HG03175 (cell line): ENCODE measurements around the gene F7.
"Not testable (repeated sequence)": the region's sequence is repeated elsewhere in the genome, so short reads cannot be mapped to it uniquely, and the experiment has no call there.

Source experiments
- ATAC-seq: cut with Tn5 transposase; IDR thresholded peaks from one replicate; pipeline ENCODE4 v1.9.1; 2021; ENCODE audit warnings: mild to moderate bottlenecking, moderate library complexity; ENCODE audit not compliant: unreplicated experiment

Gene F7

DNA sequence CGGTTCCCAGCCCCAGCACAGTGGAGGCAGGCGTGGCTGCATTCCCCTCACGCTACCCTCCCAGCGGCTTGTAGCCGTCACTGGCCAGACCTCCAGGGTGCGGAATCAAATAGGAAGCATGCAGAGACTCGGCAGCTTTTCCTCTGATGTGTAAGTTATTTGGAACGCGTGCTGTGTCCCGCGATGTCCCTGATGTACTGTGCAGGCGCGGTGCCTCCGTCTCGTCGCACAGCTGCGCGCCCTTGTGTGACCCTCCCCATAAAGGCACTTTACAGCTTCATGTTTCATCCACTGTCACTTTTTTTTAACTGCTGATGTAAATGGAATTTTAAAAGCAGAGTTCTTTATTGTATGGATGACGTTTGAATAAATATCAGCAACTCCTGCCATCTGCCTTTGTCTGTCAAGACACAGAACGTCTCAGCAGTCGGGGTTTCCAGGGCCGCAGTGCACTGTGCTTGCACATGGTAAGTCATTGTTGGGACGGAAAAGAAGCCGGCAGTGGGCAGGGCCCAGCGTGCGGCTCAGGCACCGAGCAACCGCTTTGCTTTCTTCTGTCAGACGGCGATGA, 7.3 kb upstream of the F7 start:
- ATAC-seq = no peak

DNA sequence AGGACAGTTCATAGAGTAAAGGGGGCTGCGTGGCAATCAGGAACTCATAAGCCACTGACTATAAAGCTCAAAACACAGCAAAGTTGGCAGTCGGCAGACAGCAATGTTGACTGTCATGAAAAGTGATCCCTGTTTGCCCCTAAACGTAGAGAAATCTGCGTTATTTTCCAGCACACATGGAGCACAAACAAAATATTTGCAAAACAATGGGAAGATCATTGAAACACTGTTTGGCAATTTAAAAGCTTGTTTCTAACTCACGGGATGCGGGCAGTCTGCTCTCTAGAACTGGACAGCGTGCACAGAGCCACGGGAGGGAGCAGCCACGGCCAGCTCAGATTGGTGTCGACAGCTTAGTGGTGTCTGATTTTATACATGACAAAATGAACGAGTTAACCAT, 6.4 kb upstream of the F7 start:
- no peak for ATAC-seq

DNA sequence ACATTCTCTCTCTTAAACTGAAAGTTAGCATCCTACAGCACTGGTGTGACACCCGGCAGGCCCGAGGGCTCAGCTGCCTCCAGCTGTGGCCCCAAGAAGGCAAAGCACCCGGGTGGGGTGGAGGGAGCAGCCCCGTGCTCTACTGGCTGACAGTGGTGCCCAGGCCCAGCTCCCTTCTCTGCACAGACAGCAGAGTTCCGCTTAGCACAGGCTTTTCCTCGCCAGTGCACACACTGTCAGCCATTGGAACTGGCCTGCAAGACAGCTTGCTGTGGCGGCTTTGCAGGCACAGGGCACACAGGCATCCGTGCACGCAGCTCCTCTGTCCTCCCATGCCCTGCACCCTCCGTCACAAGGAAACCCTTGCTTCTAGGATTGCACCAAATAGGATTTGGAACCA, 3.3 kb upstream of the F7 start:
- not testable (repeated sequence) for ATAC-seq

DNA sequence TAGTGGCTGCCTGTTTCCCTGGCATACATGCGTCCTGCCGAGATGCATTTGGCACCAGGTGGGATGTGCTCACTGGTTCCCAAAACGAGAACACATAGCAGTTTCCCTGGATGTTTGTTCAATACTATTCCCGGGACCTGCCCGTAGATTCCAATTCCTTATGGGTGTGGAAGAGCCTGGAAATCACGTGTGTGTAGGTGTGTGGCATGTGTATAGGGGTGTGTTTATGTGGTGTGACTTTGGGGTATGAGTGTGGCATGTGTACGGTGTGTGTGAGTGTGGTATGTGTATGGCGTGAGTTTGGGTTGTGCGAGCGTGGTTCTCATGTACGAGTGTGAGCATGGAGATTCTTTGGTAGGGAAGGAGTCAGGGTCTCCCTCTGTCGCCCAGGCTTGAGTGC, 2.9 kb upstream of the F7 start:
- ATAC-seq = no peak

DNA sequence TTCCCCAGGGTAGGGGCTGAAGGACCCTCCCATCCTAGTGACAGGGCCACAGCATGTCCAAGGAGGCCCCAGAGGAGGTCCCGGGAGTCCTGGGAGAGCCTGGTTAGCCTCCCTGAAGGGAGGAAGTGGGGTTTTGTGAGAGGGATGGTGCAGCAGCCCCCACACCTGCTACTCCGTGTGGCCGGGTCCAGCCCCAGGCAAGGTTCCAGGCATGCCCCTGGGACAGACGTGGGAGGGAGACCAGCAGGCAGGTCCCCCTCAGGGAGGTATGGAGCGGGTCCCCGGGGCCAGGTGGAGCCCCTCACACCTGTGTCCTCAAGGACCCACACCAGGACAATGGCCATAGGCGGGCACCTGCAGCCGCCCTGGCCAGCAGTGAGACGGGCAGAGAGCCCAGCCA, 1.9 kb upstream of the F7 start:
- ATAC-seq = no peak

DNA sequence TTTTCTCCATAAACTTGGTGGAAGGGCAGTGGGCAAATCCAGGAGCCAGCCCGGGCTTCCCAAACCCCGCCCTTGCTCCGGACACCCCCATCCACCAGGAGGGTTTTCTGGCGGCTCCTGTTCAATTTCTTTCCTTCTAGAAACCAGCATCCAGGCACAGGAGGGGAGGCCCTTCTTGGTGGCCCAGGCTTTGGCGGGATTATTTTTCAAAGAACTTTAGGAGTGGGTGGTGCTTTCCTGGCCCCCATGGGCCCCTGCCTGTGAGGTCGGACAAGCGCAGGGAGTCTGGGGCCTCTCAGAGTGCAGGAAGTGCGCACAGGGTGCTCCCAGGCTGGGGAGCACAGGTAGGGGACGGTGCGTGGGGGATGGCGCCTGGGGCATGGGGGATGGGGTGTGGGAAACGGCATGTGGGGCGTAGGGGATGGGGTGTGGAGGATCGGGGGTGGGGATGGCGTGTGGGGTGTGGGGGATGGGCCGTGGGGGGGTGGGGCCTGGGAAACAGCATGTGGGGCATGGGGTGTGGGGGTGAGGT, 396 bp downstream of the F7 start:
- no peak for ATAC-seq

DNA sequence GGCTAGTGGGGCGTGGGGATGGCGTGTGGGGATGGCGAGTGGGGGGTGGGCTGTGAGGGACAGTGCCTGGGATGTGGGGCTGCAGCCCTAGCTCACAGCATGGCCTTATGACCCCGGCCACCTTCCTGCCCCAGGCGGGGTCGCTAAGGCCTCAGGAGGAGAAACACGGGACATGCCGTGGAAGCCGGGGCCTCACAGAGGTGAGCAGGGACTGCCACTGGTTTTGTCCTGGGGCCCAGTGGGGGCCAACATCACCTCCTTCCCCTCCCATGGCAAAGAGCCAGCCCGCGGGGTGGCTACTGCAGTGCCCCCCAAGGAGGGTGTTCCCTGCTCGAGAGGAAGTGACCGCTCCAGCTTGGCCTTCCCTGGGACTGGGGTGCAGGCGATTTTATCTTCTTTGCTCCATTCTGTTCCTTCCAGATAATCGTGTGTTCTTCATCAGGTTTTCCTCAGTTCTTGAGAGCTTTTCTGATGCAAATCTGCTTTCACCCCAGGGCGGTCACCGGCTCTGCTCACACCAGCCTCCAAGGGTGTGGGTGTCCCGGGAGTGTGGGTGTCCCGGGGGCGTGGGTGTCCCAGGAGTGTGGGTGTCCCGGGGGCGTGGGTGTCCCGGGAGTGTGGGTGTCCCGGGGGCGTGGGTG, 1.2 kb downstream of the F7 start:
- ATAC-seq = no peak

DNA sequence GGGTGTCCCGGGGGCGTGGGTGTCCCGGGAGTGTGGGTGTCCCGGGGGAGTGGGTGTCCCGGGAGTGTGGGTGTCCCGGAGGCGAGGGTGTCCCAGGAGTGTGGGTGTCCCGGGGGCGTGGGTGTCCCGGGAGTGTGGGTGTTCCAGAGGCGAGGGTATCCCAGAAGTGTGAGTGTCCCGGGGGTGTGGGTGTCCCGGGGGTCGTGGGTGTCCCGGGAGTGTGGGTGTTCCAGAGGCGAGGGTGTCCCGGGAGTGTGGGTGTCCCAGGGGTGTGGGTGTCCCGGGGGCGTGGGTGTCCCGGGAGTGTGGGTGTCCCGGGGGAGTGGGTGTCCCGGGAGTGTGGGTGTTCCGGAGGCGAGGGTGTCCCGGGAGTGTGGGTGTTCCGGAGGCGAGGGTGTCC, 2.9 kb downstream of the F7 start:
- not testable (repeated sequence) for ATAC-seq

DNA sequence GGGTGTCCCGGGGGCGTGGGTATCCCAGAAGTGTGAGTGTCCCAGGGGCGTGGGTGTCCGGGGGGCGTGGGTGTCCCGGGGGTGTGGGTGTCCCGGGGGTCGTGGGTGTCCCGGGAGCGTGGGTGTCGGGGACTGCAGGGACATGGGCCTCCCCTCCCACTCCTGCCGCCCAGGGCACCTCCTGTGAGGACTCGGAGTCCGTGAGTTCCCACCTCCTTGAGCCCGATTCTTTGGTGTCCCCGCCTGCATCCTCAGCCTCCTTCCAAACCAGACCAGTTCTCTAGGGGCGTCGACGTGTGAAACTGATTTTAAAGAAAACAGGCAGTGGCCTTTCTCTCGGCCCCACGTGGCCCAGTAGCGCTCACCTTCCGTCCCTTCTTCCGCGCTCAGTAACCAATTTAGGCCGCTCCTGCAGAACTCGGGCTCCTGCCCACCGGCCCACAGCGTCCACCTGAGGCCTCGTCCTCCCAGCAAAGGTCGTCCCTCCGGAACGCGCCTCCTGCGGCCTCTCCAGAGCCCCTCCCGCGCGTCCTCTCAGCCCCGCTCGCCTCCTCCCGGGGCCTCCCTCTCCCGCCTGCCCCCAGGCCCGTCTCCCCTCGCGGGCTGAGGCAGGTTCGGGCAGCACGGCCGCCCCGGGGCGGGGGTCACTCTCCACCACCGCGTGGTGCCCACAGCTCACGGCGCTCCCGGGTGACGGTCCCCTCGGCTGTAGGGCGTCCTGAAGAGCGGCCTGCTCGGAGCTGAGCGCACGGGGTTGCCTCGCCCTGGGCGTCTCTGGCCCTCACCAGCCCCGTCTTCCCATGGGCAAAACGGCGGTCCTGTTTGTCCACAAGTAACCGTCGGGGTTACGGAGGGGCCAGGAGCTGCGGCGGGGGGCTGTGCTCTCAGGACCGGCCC, 3.8 kb downstream of the F7 start:
- ATAC-seq = no peak

DNA sequence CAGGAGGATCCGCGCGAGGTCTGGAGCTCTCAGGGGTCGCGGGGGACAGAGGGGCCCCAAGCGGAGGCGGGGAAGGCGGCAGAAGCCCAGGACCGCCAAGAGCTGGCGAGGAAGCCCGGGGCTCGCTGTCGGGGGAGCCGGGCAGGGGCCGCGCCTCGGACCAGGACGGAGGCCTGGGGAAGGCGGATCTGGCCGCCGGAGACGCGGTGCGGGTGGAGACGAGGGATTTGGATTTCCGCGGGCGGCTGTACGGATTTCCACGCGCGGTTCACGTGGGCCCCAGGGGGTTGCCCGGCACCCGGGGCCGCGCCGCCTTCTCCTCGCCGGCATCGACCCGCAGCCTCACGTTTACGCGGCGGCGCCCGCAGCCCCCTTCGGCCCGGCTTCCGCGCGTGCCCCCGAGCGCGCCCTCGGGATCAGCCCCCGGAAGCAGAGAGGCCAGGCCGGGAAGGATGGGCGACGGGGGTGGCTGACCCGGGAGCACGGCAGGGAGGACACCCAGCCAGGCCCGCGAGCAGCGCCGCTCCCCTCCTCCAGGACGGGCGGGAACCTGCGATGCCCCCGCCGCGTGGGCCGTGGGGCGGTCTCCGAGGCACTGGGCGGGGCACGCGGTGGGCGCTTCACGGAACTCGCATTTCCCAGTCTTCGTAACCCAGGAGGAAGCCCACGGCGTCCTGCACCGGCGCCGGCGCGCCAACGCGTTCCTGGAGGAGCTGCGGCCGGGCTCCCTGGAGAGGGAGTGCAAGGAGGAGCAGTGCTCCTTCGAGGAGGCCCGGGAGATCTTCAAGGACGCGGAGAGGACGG, 4.7 kb downstream of the F7 start:
- ATAC-seq = no peak

DNA sequence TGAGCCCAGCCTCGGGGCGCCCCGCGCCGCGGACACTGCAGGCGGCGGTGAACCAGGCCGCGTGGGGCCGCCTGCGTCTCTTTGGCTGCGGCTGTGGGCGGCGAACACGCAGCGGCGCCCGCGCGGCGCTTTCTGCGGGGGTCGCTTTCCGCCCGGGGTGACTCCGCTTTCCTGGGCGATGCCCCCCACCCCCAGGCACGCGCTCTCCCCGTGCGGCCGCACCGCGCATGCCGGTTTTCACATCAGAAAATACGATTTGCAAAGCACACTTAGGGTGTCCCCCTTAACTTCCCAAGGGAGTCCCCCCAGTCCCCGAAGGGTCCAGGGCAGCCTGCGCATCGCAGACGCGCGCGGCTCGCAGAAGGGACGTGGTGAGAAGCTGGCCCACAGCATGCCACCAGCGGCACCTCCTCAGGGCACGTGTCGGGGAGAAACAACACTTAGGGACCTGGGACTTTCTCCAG, 5.3 kb downstream of the F7 start:
- ATAC-seq = no peak

DNA sequence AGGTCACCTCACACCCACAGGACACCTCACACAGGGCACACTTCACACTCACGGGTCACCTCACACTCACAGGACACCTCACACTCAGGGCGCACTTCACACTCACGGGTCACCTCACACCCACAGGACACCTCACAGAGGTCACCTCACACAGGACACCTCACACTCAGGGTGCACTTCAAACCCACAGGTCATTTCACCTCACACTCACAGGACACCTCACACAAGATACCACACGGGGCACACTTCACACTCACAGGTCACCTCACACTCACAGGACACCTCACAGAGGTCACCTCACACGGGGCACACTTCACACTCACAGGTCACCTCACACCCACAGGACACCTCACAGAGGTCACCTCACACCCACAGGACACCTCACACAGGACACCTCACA, 6.2 kb downstream of the F7 start:
- ATAC-seq = not testable (repeated sequence)

DNA sequence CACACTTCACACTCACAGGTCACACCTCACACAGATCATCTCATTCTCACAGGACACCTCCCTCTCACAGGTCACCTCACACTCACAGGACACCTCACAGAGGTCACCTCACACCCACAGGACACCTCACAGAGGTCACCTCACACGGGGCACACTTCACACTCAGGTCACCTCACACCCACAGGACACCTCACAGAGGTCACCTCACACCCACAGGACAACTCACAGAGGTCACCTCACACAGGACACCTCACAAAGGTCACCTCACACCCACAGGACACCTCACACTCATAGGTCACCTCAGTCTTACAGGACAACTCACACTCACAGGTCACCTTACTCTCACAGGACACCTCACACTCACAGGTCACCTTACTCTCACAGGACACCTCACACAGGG, 6.9 kb downstream of the F7 start:
- ATAC-seq = not testable (repeated sequence)

DNA sequence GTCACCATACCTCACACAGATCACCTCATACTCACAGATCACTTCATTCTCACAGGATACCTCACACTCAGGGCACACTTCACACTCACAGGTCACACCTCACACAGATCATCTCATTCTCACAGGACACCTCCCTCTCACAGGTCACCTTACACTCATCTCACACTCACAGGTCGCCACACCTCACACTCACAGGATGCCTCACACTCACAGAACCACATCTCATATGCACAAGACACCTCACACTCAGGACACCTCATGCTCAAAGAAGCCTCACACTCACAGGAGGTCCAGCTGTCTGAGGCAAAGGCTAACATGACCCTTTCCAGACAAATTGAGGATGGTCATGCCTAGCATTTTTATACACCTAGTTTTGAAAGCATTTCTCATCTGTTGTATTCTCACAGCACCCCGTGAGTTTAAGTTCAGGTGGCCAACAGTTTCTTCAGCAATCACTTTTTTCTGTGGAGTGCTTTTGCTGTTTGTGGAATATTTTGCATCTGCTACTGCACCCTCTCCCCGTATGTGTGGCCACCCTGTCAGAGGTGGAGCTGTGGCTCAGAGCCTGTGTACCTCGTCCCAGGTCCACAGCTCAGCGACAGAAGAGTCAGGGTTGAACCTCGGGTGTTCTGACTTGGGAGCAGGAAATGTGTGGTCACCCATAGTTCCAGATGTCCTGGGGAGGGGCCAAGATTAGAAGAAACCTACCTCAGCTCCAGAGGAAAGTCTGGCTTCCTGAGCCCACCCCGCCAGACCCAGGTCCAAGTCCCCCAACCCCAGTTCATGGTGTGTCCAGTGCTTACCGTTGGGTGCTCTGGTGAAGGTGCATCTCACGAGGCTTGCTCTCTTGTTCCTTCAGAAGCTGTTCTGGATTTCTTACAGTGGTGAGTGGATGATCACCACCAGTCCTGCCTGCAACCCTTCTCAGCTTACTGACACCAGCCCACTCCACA, 7.6 kb downstream of the F7 start:
- no peak for ATAC-seq

DNA sequence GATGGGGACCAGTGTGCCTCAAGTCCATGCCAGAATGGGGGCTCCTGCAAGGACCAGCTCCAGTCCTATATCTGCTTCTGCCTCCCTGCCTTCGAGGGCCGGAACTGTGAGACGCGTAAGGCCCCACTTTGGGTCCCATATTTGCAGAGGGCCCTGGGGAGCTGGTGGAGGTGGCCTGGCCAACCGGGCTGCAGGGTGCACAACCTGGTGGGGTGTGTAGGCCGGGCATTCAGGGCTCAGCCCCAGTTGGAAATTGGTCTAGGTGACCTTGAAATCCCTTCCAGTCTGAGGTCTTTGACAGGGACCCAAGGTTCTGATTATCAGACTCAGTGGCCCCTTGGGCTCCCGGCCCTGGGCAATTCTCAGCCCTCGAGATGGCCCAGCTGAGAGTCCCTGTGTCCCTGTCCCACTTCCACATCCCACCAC, 8.3 kb downstream of the F7 start:
- no peak for ATAC-seq

DNA sequence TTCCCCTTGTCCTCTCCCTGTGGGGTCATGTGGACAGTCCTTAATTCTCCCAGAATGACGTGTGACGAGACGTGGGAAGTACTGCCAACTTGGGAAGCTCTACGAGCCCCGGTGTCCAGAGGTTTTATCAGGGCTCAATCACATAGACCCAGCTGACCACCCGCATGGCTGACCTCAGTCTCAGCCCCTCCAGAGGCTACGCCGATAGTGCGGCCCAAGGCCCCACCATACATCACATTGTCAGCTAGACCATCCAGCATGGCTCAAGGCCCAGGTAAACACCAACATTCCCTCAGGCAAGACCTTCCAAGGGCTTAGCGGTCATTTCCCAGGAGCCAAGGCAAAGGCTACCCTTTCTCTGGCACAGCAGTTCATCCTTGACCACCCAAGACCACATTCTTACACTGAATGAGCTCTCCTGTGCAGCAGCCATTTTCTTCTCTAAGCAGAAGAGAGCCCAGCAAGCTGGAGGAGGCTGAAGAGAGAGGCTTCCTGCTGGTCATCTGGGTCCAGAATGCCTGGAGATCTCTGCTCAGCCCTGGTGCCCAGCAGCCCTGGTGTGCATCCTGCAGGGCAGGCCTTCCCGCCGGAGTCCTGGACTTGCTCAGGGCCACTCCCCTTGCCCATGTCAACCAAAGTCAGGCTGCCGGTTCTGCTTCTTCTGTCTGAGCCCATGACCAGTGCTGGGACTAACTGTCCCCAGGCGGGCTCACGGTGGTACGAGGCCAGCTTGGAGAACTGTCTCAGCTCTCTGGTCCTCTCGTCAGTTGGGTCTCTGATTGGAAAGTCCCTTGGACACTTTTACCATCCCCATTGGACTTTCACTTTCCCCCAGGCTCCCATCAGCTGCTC, 9.1 kb downstream of the F7 start:
- no peak for ATAC-seq

DNA sequence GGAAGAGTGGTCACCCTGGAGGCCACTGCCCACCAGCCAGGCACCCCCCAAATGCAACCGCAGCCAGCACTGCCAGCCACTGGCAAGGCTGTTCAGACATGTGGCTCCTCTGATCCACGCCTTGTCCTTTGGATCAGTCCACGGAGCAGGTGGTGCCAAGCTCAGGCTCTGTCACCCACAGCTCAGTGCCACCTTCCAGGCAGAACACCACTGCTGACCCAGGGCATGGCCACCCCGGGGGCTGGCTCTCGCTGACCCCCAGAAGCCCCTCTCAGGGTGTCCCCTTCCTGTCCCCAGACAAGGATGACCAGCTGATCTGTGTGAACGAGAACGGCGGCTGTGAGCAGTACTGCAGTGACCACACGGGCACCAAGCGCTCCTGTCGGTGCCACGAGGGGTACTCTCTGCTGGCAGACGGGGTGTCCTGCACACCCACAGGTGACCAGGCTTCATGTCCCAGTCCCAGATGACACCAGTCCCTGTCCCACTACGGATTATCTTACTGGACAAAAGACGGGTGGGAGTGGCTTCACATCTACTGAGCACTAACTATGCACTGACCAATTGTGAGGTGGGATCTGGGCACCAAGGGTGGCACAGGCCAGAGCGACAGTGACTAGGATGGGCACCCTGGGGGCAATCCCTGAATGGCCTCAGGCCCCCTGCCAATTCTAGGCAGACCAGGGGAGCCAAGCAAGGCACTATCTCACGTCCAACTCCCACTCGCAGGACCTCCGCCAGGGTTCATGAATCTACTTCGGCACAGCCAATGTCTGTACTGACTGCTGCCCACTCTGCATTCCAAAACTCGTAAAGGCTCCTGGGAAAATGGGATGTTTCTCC, 10.0 kb downstream of the F7 start:
- no peak for ATAC-seq

DNA sequence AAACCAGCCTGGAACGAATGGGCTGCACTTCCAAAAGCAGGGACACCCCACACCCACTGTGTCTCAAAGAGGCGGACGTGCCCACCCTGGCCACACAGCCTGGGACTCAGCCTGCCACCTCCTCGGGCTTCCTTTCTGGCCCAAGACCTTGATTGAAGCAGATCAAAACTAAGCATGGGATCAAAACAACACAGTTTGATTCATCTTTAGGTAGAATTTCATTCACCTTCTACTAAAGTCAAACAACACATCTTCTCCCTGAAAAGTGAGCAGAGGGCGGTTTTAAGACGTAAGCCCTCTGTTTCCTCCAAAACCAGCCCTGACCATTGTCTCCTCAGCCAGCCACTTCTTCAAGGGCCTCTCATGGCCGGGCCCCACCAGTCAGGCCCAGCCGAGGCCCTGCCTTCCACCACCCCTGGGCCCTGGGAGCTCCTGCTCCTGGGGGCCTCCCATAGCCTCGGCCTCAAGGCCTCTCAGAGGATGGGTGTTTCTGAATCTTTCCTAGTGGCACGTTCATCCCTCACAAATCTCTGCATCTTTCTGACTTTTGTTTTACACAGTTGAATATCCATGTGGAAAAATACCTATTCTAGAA, 10.7 kb downstream of the F7 start:
- ATAC-seq = no peak
